Epithelial cell of esophagus (primary cell): ENCODE measurements around the gene S100A9.

ENCODE experiments used
- DNase-seq: peaks from one replicate; pipeline ENCODE4 v3.0.0; 2010; ENCODE audit warnings: low read depth
- H3K4me3 ChIP-seq: 2 replicates; pipeline ENCODE4 v1.5.1; 2011; ENCODE audit warnings: mild to moderate bottlenecking, low read length, control low read depth
- TF ChIP-seq, protein P1 (sequence below): IDR thresholded peaks from 2 replicates; pipeline ENCODE4 v1.5.1; 2011; ENCODE audit warnings: low read depth, mild to moderate bottlenecking, low read length, control low read depth, inconsistent platforms; ENCODE audit not compliant: insufficient read depth; ENCODE audit errors: missing control alignments

S100A9 gene

DNA sequence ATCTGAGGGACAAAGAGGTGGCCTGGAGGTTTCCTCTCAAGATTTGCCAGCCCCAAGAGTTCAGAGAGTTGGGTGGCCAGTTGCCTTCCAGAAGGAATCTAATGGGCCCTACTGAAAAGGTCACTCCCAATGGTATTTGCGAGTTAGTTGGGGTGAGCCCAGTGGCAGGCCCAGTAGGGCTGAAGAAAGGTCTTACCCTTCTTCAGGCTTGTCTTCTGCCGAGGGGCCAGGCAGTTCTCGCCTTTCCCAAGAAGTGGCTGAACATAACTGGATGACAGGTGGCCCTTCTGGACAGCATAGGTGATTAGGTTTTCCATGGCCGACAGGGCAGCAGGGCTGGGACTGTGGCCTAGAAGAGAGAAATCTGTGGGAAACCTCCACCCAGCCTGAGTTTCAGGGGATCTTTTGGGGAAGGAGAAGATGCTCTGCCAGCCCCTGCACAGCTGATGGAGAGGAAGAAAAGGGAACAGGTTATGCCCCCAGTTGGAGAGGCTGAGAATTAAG is 16.2 kb upstream of the S100A9 start:
- no peak for DNase-seq
- H3K4me3 ChIP-seq = no peak overlapping the region
- TF ChIP-seq, protein P1, sequence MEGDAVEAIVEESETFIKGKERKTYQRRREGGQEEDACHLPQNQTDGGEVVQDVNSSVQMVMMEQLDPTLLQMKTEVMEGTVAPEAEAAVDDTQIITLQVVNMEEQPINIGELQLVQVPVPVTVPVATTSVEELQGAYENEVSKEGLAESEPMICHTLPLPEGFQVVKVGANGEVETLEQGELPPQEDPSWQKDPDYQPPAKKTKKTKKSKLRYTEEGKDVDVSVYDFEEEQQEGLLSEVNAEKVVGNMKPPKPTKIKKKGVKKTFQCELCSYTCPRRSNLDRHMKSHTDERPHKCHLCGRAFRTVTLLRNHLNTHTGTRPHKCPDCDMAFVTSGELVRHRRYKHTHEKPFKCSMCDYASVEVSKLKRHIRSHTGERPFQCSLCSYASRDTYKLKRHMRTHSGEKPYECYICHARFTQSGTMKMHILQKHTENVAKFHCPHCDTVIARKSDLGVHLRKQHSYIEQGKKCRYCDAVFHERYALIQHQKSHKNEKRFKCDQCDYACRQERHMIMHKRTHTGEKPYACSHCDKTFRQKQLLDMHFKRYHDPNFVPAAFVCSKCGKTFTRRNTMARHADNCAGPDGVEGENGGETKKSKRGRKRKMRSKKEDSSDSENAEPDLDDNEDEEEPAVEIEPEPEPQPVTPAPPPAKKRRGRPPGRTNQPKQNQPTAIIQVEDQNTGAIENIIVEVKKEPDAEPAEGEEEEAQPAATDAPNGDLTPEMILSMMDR = no peak

DNA sequence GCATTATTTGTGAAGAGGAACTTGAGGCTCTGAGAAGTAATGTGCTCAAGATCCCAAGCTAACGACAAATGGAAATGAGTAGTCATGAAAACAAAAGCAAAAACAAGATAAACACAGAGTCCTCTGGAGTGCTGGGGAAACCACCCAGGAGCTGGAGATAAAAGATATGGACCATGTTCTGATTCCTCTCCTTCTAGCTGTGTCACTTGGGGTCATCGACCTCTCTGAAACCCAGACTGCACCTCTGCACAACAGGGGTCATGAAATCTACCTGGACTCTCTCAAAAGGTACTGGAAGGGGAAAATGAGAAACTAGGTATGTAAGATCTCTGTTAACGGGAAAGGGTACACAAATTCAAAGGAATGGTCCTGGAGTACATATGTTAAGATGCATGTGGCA is 15.5 kb upstream of the S100A9 start:
- H3K4me3 ChIP-seq = no peak overlapping the region
- DNase-seq = no peak
- TF ChIP-seq, protein P1 = no peak

DNA sequence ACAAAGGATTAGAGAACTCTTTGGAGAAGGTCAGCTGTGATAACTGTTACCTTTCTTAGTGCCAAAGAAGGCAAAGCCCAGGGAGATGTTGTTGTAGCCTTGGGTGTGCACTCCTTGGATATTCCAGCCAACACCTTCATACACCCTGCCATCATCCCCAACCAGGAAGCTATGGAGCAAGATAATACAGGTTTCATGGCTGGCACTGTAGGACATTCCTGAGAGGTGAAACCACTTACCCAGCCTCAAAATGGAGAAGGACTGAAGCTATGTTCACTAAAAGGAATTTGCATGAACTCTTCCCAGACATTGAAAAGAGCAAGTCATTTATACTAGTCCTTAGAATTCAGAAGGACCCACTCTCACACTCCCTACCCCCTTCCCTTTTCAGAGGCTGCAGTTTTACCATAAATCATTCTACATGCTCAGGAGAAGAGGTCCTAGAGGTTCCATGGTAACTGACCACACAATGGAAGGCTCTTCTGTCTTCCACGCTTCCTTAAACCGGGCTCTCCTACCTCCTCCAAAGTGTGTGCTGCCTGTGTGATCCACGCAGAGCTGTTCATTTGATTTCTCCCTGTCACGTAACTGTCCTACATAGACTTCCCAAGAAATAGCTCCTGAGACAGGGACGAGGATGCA is 14.5 kb upstream of the S100A9 start:
- no peak overlapping the region for H3K4me3 ChIP-seq
- DNase-seq = peak; percentile 84
- TF ChIP-seq, protein P1 = no peak

DNA sequence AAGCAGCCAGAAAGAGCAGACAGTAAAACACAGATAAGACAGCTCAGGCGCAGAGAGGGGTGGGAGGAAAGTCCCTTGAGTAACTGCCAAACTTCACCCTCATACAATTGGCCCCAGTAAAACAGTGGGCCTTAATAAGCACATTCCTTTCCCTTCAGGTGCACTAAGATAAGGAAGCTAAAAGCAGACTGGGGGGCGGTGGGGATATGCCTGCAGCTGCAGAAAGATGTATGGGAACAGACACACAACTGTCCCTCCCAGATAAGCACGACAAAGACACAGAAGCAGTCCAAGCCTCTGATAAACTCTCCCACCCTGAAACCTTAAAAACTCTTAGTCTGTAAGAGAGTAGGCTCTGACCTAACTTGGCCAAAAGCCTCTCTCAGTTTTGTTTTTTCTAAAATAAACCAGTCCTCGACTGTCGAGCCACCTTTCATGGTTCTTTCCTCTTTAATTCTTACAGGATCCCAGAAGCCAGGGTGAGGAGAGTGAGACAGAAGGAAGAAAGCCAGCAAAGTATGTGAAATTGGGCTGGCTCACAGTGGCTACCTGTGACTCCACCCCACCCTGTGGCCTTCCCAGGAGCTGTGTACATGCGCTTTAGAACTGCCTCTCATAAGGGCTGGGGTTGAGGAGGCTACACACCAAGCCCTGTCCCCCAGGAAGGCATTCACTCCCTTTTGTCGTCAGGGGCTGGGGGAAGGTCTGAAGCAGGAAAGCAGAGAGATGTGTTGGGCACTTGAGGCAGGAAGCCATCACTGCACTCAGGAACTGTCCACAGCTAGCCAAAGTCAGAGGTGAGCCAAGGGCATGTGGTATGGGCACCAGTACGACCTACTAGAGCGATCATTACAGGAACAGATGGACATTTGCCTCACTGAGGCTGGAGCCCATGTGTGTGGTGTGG is 13.6 kb upstream of the S100A9 start:
- TF ChIP-seq, protein P1 = no peak
- no peak overlapping the region for H3K4me3 ChIP-seq
- DNase-seq = no peak

DNA sequence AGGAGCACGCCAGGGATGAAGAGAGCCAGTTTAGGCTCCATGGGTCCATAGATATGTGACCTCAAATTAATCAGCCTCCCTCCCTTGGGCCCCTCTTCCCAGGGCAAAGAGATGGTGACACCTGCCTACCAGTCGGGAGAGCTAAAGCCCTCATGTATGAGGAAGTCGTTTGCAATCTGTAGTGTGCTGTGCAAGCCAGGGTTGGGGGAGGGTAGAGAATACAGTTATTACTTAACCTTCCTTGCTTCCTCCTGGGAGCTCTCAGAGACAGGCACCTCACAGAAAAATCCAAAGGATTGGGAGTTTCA is 13.0 kb upstream of the S100A9 start:
- TF ChIP-seq, protein P1 = no peak
- DNase-seq = peak; percentile 40
- H3K4me3 ChIP-seq = no peak overlapping the region

DNA sequence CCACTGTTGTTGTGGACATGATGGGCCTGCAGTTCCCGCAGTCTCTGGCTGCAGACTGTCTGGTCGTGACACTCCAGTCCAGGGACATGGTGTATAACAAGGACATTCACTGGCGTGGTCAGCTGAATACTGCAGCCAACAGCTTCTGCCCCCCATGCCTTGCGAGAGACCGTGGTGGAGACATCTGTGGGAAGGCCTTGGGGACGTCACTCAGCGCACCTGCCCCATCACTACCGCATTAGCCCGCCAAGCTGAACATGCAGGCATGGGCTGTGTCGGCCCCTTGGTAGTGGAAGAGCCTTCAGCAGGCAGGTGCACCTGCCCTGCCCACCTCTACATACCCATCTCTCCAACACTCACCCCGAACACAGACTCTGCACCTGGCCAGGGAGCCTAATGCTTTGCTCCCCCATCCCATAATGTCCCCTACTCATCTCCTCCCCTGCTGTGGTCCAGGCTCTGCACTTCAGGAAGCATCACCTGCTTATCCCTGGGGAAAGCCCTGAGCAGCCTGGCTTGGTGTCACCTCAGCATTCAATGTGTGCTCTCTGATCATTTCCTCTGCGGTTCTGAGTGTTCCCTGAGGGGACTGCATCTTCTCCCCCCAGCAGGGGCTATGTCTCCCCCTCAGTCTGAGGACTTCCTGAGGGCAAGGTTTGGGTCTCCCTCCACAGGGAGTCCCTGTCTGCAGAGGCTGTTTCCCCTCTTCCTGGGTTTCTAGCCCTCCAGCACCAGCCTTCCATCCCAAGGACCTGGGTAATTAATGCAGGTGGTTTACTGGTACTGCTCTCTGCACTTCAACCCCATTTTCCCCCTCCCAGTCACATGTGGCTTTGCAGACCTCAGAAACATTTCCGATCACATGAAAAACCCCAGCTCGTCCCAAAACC is 12.2 kb upstream of the S100A9 start:
- no peak overlapping the region for H3K4me3 ChIP-seq
- no peak for DNase-seq
- TF ChIP-seq, protein P1 = no peak
